HG03342 (cell line): ENCODE results near the gene LHX3.

Experiments
- ATAC-seq: cut with Tn5 transposase; IDR thresholded peaks from one replicate; pipeline ENCODE4 v1.9.1; 2021; ENCODE audit warnings: mild to moderate bottlenecking, moderate library complexity; ENCODE audit not compliant: unreplicated experiment

The LHX3 gene

GRCh38 chr9:136179761-136180160, 25.2 kb downstream of the LHX3 start:
- no peak for ATAC-seq

GRCh38 chr9:136179101-136179616, 25.8 kb downstream of the LHX3 start:
- no peak for ATAC-seq

GRCh38 chr9:136178773-136179075, 26.2 kb downstream of the LHX3 start:
- no peak for ATAC-seq

- no peak for ATAC-seq
These were observed 26.7 kb downstream of the LHX3 start for GRCh38 chr9:136178061-136178772.

DNA sequence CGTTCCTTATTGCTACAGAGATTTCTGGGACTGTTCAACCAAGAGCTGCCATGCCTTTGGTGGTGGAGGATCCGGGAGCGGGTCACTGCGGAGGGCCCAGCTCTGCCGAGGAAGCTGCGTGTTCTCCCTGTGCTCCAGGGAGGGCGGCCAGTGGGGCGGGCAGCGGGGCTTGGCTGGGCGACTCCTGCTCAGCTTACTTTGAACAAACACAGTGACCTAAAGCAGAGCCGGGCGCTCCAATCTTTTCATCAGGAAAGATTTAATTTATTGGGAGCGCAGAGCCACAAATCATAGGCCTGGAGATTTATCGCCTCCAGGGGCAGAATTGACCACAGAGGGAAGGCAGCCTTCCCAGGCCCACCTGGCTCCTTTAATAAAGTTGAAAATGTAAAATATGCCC, 27.7 kb downstream of the LHX3 start:
- no peak for ATAC-seq

DNA sequence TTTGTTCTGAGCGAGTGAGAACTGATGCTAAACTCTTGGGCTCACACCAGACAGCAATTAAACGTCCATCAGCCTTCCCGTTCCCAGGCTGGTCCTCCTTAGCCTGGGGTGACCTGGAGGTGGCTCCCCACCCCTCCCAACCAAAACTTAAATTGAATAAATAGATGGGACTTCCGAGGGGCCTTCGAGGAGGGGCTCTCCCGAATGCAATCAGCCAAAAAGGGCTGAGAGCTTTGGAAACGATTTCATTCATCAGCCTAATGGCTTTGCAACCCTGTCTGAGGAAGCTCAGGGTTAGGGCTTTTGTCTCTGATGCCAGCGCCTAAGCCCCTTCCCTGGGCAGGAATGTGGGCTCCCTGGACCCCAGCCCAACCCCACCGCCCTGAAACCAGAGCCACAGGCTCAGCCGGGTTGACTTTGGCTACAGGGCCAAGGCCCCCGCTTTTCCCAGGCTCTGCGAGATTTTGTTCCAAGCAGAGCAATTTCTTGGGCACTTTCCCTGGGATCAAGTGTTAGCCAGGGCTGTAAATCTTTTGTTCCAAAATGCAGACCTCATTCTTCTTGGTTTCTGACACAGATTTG, 29.2 kb downstream of the LHX3 start:
- ATAC-seq = no peak

DNA sequence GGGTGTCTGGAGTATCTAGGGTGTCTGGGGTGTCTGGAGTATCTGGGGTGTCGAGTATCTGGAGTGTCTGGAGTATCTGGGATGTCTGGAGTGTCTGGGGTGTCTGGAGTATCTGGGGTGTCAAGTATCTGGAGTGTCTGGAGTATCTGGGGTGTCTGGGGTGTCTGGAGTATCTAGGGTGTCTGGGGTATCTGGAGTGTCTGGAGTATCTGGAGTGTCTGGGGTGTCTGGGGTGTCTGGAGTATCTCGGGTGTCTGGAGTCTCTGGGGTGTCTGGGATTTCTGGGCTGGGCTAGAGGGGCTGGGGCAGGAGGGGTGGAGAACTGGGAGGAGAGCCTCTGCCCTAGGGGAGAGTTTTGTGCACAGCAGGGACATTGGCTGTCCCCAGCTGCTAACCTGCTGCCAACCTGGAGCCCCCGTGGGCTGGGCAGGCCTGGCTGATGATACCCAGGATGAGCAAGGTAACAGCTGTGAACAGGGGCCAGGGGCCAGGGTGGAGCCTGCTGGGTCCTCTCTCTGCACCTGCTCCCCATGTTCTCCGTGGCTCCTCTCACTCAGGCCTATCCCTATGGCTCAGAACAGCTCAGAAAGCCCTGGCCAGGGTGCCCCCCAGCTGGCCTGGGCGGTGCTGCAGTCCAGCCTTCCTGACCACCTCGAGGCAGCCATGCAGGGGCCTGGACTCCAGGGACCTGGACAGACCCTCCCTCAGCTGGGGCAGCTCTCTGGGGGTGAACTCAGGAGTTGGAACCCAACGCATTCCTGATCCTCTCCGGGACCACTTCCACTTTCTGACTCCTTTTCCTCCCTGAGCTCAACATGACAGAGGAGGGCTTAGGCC, 29.9 kb downstream of the LHX3 start:
- no peak for ATAC-seq

DNA sequence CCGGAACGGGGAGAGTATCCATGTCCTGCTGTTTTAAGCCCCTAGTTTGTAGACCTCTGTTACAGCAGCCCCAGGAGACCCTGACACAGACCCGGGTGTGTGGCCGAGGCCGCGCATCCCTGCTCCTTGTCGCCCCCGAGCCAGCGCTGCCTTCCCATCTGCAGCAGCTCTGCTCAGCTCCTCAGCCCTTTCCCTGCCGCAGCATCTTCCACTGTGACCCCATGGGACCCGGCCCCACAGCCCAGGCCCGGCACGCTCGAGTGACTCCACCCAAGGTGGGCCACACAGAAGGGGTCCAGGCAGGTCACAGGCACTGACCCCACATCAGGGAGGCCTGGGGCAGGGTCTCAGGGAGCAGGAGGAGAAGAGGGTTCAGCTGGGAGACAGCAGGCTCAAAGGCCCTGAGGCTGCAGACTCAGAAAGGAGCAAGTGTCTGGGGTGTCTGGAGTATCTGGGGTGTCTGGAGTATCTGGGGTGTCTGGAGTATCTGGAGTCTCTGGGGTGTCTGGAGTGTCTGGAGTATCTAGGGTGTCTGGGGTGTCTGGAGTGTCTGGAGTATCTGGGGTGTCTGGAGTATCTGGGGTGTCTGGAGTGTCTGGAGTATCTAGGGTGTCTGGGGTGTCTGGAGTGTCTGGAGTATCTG, 31.2 kb downstream of the LHX3 start:
- ATAC-seq = no peak

DNA sequence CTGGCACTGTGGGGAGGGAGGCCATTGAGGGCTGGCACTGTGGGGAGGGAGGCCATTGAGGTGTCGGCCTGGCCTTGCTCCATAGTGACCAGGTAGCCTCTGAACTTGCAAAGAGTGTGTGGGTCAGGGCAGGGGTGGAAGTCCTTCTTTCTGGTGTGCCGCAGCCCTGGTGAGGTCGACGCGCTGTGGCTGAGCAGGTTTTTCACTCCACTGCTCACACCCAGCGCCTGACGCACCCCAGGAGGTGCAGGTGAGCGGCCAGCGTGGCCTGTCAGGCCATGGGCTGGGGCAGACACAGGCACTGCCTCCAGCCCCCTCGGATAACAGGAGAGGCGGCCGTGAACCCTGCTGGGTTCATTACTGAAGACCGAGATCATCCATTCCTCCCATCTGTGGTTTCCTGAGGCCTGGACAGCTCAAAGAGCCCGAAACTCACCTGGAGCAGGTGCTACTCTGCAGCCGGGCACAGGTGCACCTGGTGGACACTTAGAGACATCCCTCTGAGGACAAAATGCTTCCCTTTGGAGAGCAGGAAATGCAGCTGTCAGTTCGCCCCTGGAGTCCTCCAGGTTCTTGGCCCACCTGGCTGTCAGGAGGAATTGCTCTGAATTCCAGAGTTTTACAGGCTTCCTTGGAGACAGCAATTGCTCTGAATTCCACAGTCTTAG, 32.4 kb downstream of the LHX3 start:
- no peak for ATAC-seq

DNA sequence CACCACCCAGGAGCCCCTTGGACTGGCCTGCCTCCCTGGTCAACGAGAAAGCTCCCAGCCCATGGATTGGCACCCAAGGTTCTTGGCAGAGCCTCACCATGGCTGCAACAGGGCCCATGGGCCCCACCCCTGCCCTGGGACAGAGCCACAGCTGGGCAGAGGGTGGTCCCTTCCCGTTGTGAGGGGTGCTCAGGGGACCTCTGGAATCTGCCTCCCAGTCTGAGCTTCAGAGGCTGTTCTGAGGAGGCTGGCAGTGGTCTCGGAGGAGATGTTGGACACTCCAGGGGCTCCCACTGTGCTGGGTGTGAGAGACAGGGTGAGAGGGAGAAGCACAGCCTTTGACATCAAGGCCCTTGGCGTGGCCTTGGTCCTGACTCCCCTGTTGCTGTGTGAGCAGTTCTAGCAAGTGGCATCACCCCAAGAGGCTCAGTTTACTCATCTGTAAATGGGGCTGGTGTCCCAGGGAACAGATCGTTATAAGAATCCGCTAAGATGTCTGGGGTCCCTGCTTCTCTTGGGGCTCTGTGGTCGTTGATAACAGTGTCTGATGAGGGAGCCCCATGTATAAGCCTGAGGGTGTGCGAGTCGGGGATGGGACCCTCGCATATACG, 33.0 kb downstream of the LHX3 start:
- ATAC-seq = no peak

DNA sequence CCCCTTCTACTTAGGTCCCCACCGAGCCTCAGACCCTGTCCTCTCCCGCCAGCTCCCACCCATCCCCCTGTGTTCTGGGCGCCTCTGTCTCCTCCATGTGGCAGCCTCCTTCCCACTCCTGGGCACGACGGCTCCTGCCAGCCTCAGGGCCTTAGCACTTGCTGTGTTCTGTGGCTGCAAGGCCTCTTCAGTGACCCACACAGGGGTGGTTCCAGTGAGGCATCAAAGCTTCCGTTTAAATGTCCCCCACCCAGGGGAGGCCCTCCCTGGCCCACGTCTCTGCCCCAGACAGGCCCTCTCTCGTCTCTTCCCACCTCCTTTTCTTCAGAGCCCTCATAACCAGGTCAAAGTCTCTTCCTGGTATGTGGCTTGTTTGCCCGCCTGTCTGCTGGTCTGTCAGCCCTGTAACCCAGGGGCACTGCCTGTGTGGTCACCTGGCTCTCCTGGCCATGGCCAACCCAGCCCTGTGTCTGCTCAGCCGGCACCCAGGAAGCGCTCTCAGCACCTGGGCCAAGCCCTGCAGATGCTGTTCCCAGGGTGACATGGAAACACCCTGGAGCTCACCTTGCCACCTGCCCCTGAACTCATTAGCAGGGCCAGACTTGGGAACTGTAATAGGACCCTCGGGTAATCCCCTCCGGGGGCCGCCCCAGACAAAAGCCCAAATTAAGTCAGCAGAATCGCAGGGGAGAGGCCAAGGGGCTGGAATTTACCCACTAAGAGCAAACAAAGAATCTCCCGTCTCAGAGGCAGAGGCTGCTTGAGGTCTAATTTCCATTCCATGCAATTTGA, 33.7 kb downstream of the LHX3 start:
- ATAC-seq = no peak

GRCh38 chr9:136170006-136170901, 34.7 kb downstream of the LHX3 start:
- no peak for ATAC-seq

DNA sequence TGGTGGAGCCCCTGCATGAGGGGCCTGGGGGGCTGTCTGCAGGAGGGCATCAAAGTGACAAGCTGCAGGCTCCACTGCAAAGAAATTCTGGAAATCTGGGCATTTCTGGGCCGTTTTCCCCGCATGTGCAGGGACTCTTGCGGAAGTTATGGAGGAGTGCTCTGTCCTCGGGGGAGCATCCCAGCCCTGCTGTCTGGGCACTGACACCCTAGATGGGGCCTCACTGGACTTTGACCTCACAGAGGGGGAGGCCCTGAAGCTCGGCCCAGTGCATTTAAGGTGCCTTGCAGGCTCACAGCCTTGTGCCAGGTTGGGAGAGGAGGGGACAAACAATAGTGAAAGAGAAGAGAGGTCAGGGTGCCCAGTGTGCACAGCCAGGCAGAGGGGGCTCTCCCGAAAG, 35.4 kb downstream of the LHX3 start:
- ATAC-seq = no peak

- ATAC-seq = no peak
These were observed 41.6 kb downstream of the LHX3 start for GRCh38 chr9:136163248-136163850.

GRCh38 chr9:136160995-136161610, 43.8 kb downstream of the LHX3 start:
- no peak for ATAC-seq

- no peak for ATAC-seq
These were observed 44.5 kb downstream of the LHX3 start for GRCh38 chr9:136160381-136160841.

- no peak for ATAC-seq
These were observed 45.1 kb downstream of the LHX3 start for GRCh38 chr9:136159851-136160250.
